SKM-1 (cell line): ENCODE data around the gene HAUS8.

Experiments
- DNase-seq: peaks from one replicate; lab custom pipeline; 2025; ENCODE audit not compliant: unreplicated experiment; lab: John Stamatoyannopoulos, UW

Gene HAUS8

GRCh38 chr19:17075864-17076542, 751 bp upstream of the HAUS8 start:
- no peak for DNase-seq

GRCh38 chr19:17074634-17075034, 618 bp downstream of the HAUS8 start:
- DNase-seq: no peak

- DNase-seq: no peak
These were observed 1.2 kb downstream of the HAUS8 start for GRCh38 chr19:17073869-17074633.

GRCh38 chr19:17070912-17071311, 4.3 kb downstream of the HAUS8 start:
- no peak for DNase-seq

GRCh38 chr19:17070421-17070820, 4.8 kb downstream of the HAUS8 start:
- DNase-seq: no peak

- no peak for DNase-seq
These were observed 6.1 kb downstream of the HAUS8 start for GRCh38 chr19:17069193-17069592.

- no peak for DNase-seq
These were observed 11.8 kb downstream of the HAUS8 start for GRCh38 chr19:17063428-17063827.

- no peak for DNase-seq
These were observed 13.6 kb downstream of the HAUS8 start for GRCh38 chr19:17061691-17062090.

GRCh38 chr19:17061205-17061604, 14.0 kb downstream of the HAUS8 start:
- DNase-seq: no peak

GRCh38 chr19:17060802-17061201, 14.4 kb downstream of the HAUS8 start:
- no peak for DNase-seq

- no peak for DNase-seq
These were observed 17.0 kb downstream of the HAUS8 start for GRCh38 chr19:17058236-17058635.

GRCh38 chr19:17055636-17056035, 19.6 kb downstream of the HAUS8 start:
- no peak for DNase-seq

GRCh38 chr19:17054746-17055145, 20.5 kb downstream of the HAUS8 start:
- DNase-seq: no peak

GRCh38 chr19:17052439-17052838, 22.8 kb downstream of the HAUS8 start:
- no peak for DNase-seq

GRCh38 chr19:17049711-17050280, 25.5 kb downstream of the HAUS8 start:
- DNase-seq: no peak

GRCh38 chr19:17048885-17049453, 26.3 kb downstream of the HAUS8 start:
- DNase-seq: no peak

- DNase-seq: no peak
These were observed 29.2 kb downstream of the HAUS8 start for GRCh38 chr19:17045907-17046502.

- DNase-seq: no peak
These were observed 31.5 kb downstream of the HAUS8 start for GRCh38 chr19:17043744-17044143.

- DNase-seq: no peak
These were observed 33.3 kb downstream of the HAUS8 start for GRCh38 chr19:17041976-17042375.

GRCh38 chr19:17037966-17038500, 37.2 kb downstream of the HAUS8 start:
- DNase-seq: no peak

- no peak for DNase-seq
These were observed 38.1 kb downstream of the HAUS8 start for GRCh38 chr19:17037184-17037583.
